GM19193 (cell line): ENCODE data around the gene PPP1R3C.

ENCODE experiments used
- POLR2A ChIP-seq: IDR thresholded peaks from 4 replicates; pipeline ENCODE4 v1.6.1; 2011; ENCODE audit not compliant: insufficient read depth, insufficient read length; ENCODE audit errors: extremely low read depth

Gene PPP1R3C

GRCh38 chr10:91636892-91637291 is 4.0 kb upstream of the PPP1R3C start:
- no peak for TF ChIP-seq POLR2A

DNA sequence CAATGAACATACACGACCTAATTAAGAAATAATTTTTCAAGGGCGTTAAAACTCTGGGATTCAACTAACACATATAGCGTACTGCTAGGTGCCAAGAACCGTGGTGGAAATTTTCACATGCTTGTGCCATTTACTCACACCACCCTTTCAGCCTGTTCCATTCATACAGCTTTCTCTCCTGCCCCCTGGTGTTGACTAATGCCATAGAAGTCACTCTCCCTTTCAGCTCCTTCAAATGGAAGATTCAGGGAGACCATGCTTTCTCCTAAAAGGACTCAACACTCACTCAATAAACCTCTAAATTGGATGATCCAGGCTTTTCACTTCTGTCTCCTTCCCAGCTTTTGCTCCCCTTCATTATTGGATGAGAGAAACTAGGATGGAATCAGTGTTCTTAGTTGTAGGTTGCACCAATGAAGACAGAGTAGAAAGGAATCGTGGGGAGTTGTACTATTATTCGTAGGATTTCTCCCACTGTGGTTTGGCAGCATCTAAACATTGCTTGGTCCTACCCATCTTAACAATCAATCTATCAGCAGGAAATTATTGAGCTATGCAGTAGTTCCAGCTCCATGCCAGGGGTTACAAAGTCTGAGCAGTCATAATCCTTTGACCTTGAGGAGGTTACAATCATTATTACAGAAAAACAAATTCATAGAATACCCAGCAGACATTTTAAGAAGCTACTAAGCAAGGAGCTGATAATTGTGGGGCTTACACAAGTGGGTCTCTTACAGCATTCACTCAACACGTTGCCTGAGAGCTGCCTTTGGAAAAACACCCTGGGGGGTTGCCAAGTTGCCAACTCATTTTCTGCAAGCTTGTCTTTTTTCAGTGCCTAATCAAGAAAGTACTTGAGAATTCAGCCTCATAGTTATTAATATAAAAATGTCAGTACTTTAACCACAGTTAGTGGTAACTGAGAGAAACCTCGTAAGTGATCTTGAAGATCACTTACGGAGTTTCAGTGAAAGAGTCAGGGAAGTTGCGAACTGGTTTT is 2.8 kb upstream of the PPP1R3C start:
- no peak for TF ChIP-seq POLR2A

DNA sequence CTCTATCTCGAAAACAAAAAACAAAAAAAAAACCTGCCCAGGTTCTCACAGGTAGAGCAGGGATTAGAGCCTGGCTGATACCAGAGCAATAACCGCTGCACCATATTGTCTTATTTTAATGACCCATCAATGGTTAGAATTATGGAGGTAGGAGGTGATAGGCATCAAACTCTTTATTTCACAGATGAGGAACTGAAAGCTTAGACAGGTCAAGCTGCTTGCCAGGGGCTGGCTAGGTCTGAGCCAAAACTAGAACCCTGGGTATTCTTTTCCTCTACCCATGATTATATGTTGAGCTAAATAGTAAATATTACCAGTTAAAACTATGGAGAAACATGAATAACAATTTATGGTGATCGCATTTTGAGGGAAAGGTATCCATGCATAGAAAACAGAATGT is 2.0 kb upstream of the PPP1R3C start:
- TF ChIP-seq POLR2A: no peak

GRCh38 chr10:91634246-91634645 is 1.4 kb upstream of the PPP1R3C start:
- TF ChIP-seq POLR2A: no peak

GRCh38 chr10:91630625-91631024 is 2.2 kb downstream of the PPP1R3C start:
- no peak for TF ChIP-seq POLR2A

- TF ChIP-seq POLR2A: no peak
These were observed 2.9 kb downstream of the PPP1R3C start for GRCh38 chr10:91629715-91630549.

DNA sequence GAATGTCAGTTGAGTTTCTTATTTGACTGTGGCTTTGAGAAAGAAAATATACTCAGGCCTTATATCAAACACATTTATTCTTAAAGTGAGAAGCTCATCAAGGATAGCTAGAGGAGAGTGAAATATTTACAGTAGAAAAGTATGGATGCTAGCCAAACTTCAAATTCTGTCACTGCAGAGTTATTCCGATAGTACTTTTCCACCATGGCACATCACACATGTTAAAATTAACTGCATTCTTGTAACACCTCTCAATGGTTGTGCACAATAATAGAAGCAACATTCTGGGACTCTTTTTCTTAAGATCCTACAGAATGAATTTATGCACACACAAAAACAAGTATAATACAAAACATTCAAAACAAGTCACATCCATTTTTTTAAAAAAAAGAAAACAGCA is 4.5 kb downstream of the PPP1R3C start:
- TF ChIP-seq POLR2A: no peak

DNA sequence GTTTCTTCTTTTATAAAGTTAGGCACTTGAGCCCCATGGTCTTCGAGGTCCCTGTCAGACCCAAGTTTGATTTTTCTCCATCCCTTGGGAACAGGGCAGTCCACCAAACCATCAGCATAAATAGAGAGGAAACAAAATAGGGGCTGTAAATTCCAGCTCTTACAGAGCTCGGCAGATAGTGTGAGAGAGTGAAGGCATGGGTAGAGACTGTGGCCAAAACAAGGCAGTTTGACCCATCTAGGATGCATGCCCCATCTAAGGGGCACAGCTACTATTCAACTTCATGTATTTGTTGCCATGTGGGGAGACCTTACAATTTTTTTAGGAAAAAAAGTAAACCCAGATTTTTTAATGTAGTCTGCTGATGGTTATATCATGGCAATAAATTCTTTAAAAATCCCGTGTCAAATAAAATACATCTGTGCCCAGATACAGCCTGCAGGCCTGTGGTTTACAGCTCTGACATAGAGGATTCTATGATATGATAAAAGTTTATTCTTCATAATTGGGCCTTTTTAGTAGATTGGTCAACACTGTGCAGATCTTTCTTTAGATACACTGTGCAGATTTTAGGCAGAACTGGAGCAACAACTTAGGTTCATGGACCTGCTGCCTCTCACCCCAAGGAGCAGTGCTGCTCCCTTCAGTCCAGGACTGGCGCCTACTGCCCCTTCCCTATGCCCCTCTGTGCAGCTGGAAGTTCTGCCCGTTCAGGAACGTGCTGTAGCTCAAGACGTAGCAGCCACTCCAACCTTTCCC is 5.3 kb downstream of the PPP1R3C start:
- TF ChIP-seq POLR2A: no peak

DNA sequence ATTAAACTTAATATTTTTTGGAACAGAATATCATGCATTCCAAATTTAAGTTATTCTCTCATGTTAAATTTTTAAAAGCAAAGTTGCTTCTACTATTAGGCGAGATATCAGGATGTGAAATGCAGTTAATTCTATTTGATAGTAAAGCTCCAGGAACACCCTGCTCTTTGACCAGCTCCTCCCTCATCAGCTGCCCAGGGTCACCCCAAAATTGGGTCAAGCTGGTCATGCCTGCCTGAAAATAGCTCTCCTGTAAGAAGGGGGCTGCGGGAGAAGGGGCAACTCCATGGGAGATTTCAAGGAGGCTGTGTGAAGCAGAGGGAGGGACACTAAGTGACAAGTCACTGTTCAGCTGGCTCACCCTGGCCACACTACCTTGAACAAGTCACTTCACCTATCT is 5.9 kb downstream of the PPP1R3C start:
- TF ChIP-seq POLR2A: no peak

GRCh38 chr10:91624633-91625032 is 8.2 kb downstream of the PPP1R3C start:
- TF ChIP-seq POLR2A: no peak

DNA sequence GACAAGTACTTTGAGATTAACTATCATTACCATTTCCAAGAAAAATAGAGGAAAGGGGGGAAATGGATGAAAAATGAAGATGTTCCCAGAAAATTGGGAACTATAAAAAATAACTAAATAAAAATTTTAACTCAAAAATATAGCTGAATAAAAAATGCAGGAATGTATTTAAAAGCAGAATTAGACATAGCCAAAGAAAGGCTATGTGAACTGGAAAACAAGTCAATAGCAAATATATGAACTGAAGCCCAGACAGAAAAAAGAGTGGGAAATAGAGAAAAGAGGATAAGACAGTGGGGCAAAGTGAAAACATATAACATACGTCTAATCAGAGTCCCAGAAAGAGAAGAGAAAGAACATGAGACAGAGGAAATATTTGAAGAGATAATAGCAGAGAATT is 10.3 kb downstream of the PPP1R3C start:
- TF ChIP-seq POLR2A: no peak

DNA sequence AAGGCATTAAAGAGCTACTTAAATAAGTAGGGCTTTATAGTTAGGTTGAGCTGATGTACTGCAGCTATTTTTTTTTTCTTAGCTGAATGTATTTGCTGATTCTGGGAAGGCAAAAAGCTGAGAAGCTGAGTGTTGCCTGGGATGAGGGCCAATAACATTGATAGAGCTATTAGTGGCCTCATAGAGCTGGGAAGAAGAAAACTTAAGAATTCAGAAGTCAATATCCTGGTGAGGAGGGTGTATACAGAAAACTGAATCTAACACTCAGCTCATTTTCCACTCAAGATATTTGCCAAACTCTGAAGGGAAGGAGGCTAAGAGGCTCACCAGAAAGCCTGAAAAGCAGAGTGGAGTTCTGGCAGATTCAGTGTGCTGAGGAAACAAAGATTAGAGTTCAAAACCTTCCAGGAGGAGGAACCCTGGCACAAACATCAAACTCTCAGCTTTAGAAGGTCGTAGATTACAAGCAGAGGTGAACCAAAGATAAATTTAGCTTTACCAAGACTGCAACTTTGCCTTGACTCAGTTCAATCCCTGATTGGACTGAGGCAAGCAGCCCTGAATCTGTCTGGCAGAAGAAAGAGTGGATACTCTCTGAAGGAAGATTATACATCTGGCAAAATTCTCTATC is 11.3 kb downstream of the PPP1R3C start:
- no peak for TF ChIP-seq POLR2A

DNA sequence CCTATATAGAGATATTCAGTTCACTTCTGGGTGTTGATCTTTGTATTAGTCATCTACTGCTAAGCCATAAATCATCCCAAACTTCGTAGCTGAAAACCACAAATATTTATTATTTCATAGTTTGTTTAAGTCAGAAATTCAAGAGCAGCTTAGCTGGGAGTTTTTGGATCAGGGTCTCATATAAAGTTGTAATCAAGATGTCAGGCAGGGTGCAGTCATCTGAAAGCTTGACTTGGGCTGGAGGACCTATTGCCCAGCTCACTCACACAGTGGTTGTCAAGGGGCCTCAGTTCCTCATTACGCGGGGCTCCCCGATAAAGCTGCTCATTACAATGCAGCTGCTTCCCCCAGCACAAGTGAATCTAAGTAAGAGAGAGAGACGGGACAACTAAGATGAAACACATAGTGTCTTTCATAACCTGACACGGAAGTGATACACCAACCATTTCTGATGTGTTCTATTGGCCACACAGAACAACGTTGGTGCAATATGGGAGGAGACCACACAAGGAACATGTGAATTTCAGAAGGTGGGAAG is 15.7 kb downstream of the PPP1R3C start:
- no peak for TF ChIP-seq POLR2A

DNA sequence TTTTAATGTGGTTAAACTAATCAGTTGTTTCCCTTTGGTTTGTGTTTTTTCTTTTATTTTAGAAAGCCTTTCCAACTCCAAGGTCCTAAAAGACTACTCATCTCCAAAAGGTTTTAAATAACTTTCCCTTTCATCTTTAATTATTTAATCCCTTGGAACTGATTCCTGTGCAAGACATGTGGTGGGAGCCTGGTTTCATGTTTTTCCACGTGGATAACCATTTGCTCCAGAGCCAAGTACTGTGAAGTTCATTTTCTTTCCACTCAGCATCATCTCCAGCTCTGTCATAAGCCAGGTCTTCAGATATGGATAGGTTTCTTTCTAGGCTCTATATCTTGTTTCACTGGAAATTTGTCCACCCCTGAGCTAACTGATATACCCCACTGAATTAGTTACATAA is 16.7 kb downstream of the PPP1R3C start:
- no peak for TF ChIP-seq POLR2A

GRCh38 chr10:91614225-91614624 is 18.6 kb downstream of the PPP1R3C start:
- TF ChIP-seq POLR2A: no peak
